Esophagus squamous epithelium (tissue), 4 donors: Measurements from ENCODE around the gene PLCB4.

ENCODE experiments used
- POLR2A ChIP-seq, 4 donors: fragments of 450-650 bp; IDR thresholded peaks; one replicate each; pipeline ENCODE4 v1.6.1; 2017; ENCODE audit warnings: antibody characterized with exemption in 4 of 4, mild to moderate bottlenecking in 4 of 4, moderate library complexity in 3 of 4
- TF ChIP-seq, protein P1 (sequence below), 6 experiments: fragments of 450-650 bp in 4 of 6; fragments of 200-600 bp in 2 of 6; sonication (generic) in 2 of 6; IDR thresholded peaks; one replicate each; pipeline ENCODE4 v1.5.1; 2016 to 2019; ENCODE audit warnings: antibody characterized with exemption in 6 of 6, mild to moderate bottlenecking in 4 of 6, moderate library complexity in 4 of 6

DNA sequence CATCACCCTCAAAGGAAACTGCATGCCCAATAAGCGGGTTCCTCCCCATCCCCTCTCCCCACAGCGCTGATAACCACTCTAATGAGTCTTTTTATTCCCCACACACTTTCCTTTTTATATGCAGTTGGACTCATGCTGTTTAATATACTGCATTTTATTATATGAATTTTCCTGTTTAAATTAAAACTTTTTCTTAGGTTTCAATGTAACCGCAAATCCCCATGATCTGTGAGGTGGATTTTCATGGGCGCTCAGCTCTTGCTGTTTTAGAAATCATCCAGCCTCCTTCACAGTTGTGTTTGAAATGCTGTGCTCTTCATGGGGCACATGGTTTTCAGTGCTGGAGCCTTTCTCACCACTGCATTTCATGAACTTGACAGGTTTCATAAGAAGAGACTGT lies 280.4 kb downstream of the PLCB4 start:
- TF ChIP-seq, protein P1, sequence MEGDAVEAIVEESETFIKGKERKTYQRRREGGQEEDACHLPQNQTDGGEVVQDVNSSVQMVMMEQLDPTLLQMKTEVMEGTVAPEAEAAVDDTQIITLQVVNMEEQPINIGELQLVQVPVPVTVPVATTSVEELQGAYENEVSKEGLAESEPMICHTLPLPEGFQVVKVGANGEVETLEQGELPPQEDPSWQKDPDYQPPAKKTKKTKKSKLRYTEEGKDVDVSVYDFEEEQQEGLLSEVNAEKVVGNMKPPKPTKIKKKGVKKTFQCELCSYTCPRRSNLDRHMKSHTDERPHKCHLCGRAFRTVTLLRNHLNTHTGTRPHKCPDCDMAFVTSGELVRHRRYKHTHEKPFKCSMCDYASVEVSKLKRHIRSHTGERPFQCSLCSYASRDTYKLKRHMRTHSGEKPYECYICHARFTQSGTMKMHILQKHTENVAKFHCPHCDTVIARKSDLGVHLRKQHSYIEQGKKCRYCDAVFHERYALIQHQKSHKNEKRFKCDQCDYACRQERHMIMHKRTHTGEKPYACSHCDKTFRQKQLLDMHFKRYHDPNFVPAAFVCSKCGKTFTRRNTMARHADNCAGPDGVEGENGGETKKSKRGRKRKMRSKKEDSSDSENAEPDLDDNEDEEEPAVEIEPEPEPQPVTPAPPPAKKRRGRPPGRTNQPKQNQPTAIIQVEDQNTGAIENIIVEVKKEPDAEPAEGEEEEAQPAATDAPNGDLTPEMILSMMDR (IDR thresholded peaks at IDR 0.05), result no peak
- no peak for TF ChIP-seq POLR2A (IDR thresholded peaks at IDR 0.05)
